M059J (cell line): ENCODE results near the gene CCDC63. TPM values are rescaled to one million over a fixed set of nuclear protein-coding genes. Genes with fewer than 3 reads are reported as not detected.

Experiments used
- total RNA-seq: library from RNA; depleted of rRNA; stranded (reverse); fragments of >200 nt; shearing (Covaris generic); gene quantifications from 2 replicates; pipeline ENCODE4 v1.2.3, GENCODE V29; 2014; rRNA removed

CCDC63 gene
- total RNA-seq, 1 experiment from 2014 or later, result not detected

Other genes starting within 250 kb of the CCDC63 start
- gene TCTN1, start 232.9 kb upstream of the CCDC63 start, total RNA-seq, result 40.4 and 42.8 TPM in 2 replicates
- gene HVCN1, start 157.9 kb upstream of the CCDC63 start, total RNA-seq, result 0.30 and 2.1 TPM in 2 replicates
- 107 and 130 TPM in 2 replicates for gene PPP1CC, start 104.1 kb upstream of the CCDC63 start, total RNA-seq
- not detected in 2 replicates for gene MYL2, start 73.6 kb downstream of the CCDC63 start, total RNA-seq
- gene CUX2, start 187.2 kb downstream of the CCDC63 start, total RNA-seq, result not detected in 2 replicates